GM18861 (cell line): Measurements from ENCODE around the gene SPP2.

Experiments
- ATAC-seq: cut with Tn5 transposase; IDR thresholded peaks from one replicate; pipeline ENCODE4 v1.9.1; 2021; ENCODE audit not compliant: unreplicated experiment

Gene SPP2

GRCh38 chr2:234050455-234051135 lies at the start of gene SPP2:
SPP2 (plus strand) TSS chr2:234050702; CDS start chr2:234050787, 85 bp downstream.
- no peak for ATAC-seq

GRCh38 chr2:234001380-234002160 lies 48.9 kb upstream of the SPP2 start:
- no peak for ATAC-seq

GRCh38 chr2:234002281-234002680 lies 48.2 kb upstream of the SPP2 start:
- ATAC-seq = no peak

- no peak for ATAC-seq
Observed at GRCh38 chr2:234003972-234004617, 46.4 kb upstream of the SPP2 start.

- no peak for ATAC-seq
Observed at GRCh38 chr2:234005126-234005525, 45.4 kb upstream of the SPP2 start.

- no peak for ATAC-seq
Observed at GRCh38 chr2:234006501-234006900, 44.0 kb upstream of the SPP2 start.

GRCh38 chr2:234014427-234014826 lies 36.1 kb upstream of the SPP2 start:
- no peak for ATAC-seq

GRCh38 chr2:234015861-234016260 lies 34.6 kb upstream of the SPP2 start:
- ATAC-seq = no peak

GRCh38 chr2:234019896-234020295 lies 30.6 kb upstream of the SPP2 start:
- ATAC-seq = no peak

- no peak for ATAC-seq
Observed at GRCh38 chr2:234020332-234020731, 30.2 kb upstream of the SPP2 start.

GRCh38 chr2:234022424-234022823 lies 28.1 kb upstream of the SPP2 start:
- no peak for ATAC-seq

GRCh38 chr2:234024304-234024703 lies 26.2 kb upstream of the SPP2 start:
- no peak for ATAC-seq

GRCh38 chr2:234025466-234025865 lies 25.0 kb upstream of the SPP2 start:
- ATAC-seq = no peak

GRCh38 chr2:234025891-234026401 lies 24.6 kb upstream of the SPP2 start:
- no peak for ATAC-seq

- no peak for ATAC-seq
Observed at GRCh38 chr2:234026693-234027254, 23.7 kb upstream of the SPP2 start.

- no peak for ATAC-seq
Observed at GRCh38 chr2:234027641-234028040, 22.9 kb upstream of the SPP2 start.

GRCh38 chr2:234029150-234029733 lies 21.3 kb upstream of the SPP2 start:
- no peak for ATAC-seq

- no peak for ATAC-seq
Observed at GRCh38 chr2:234031207-234031606, 19.3 kb upstream of the SPP2 start.

- no peak for ATAC-seq
Observed at GRCh38 chr2:234032279-234032856, 18.1 kb upstream of the SPP2 start.

GRCh38 chr2:234033174-234033573 lies 17.3 kb upstream of the SPP2 start:
- ATAC-seq = no peak

GRCh38 chr2:234033885-234034284 lies 16.6 kb upstream of the SPP2 start:
- ATAC-seq = no peak
